GM12873 (cell line): Measurements from ENCODE around the gene NBAS.

Experiments used
- TF ChIP-seq, protein P1 (sequence below): IDR thresholded peaks from 2 replicates; pipeline ENCODE4 v1.5.1; 2012; ENCODE audit warnings: low read depth, mild to moderate bottlenecking, moderate library complexity, low read length, control low read depth; ENCODE audit not compliant: insufficient read depth; ENCODE audit errors: missing control alignments

Gene NBAS

DNA sequence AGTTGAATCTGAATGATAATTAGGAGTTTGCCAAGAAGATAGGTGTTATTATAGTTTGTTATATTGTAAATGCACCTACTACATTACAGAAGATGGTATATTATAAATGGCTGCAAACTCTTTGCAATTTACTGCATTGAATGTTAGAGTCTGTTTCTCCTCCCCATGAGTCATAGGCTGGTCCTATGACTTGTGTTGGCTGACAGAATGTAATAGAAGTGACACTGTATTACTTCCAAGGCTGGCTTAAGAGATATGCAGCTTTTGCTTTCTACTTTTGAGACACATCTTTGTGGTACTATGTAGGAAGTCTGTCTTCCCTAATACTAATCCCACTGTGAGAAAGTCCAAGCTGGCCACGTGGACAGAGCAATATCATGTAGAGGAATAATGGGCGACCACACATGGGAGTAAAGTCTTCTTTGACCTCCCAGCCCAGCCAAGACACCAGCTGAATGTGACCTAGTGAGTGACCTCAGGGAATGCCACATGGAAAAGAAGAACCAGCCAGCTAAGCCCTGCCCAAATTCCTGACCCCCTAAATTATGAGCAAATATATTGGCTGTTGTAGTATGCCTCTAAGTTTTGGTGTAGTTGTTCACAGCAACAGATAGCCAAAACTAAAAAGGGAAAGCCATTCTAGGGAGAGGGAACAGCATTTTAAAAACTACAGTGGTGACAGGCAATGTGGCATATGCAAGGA lies 23.8 kb upstream of the NBAS start:
- TF ChIP-seq, protein P1, sequence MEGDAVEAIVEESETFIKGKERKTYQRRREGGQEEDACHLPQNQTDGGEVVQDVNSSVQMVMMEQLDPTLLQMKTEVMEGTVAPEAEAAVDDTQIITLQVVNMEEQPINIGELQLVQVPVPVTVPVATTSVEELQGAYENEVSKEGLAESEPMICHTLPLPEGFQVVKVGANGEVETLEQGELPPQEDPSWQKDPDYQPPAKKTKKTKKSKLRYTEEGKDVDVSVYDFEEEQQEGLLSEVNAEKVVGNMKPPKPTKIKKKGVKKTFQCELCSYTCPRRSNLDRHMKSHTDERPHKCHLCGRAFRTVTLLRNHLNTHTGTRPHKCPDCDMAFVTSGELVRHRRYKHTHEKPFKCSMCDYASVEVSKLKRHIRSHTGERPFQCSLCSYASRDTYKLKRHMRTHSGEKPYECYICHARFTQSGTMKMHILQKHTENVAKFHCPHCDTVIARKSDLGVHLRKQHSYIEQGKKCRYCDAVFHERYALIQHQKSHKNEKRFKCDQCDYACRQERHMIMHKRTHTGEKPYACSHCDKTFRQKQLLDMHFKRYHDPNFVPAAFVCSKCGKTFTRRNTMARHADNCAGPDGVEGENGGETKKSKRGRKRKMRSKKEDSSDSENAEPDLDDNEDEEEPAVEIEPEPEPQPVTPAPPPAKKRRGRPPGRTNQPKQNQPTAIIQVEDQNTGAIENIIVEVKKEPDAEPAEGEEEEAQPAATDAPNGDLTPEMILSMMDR, result no peak

DNA sequence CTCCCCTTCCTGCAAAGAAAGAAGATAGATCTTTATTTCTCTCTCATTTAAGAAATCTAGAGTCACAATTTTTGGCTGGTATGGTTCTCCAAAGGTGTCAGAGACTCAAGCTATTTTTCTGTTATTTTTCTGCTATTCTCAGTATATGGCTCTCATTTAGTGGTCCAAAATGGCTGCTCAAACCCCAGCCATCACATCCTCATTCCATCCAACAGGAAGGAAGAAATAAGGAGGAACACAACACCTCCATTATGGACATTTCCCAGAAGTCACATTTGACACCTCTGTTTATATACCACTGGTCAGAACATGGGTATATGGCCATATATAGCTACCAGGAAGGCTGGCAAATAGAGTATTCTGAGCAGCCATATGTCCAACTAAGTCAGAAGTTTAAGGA lies 23.2 kb upstream of the NBAS start:
- TF ChIP-seq, protein P1, result no peak

DNA sequence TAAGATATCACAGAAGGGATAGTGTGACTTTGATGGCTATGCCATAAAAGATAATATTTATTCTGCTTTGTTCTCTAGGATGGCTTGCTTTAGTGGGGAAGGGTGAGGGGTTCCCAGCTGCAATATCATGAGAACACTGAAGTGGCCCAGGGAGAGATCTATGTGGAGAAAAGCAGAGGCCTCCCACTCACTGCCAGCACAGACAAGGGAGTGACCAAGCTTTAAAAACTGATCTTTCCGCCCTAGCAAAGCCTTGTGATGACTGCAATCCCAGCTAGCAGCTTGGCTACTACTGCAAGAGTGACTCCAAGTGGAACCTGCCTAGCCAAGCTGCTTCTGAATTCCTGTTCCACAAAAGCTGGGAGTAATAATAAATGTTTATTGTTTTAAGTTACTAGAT lies 22.7 kb upstream of the NBAS start:
- TF ChIP-seq, protein P1, result no peak

DNA sequence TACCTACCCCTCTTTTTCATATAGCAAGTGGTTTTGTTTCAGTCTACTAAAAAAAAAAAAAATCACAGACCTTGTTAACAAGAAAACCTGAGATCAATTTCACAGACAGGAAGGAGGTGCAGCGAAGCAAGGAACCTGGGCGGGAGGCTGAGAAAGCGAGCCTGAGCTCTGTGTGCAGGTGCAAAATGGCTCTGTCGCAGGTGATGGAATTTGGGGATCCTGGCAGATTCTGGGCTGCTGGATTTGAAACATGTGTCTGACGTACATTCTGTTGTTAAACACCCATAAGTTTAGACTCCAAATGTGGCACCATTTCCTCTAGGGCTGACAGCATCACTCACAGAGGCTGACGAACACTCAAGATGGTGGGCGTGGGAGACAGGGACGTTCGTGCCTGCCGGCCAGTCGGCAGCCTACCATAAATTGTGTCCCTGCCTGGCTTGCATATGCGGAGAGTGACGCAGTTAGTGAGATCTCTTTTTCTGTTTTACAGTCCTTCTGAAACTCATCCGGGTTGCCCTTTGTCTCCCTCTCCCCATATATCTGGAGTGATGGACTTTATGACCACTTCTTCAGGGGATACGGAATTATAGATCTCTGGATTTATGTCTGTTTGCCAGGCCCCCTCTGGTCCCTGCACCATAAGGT lies 21.7 kb upstream of the NBAS start:
- TF ChIP-seq, protein P1, result no peak

DNA sequence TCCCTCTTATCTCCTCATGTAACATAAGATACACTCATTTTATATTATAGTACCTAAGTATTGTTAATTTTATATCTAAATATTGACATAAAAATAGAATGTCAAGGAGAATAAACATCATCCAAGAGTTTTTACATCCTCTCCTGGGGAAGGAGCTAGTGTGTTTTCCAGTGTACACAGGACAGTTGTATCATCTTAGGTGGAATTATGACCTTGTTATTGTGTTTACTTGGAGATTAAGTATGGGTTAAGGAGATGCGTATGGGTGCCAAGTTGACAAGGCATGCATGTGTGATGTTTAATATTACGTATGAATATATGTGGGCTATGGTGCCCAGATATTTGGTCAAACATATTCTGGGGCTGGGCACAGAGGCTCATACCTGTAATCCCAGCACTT lies 19.3 kb upstream of the NBAS start:
- TF ChIP-seq, protein P1, result no peak

DNA sequence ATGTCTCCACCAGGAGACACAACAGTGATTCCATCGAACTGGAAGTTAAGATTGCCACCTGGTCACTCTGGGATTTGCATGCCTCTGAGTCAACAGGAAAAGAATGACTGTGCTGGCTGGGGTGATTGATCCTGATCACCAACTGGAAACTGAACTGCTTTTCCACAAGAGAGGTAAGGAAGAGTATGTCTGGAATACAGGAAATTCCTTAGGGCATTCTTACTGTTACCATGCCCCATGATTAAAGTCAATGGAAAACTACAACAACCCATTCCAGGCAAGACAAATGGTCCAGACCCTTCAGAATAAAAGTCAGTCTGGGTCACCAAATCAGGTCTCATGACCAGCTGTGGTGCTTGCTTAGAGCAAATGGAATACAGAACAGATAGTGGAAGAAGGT lies 18.5 kb upstream of the NBAS start:
- TF ChIP-seq, protein P1, result no peak

DNA sequence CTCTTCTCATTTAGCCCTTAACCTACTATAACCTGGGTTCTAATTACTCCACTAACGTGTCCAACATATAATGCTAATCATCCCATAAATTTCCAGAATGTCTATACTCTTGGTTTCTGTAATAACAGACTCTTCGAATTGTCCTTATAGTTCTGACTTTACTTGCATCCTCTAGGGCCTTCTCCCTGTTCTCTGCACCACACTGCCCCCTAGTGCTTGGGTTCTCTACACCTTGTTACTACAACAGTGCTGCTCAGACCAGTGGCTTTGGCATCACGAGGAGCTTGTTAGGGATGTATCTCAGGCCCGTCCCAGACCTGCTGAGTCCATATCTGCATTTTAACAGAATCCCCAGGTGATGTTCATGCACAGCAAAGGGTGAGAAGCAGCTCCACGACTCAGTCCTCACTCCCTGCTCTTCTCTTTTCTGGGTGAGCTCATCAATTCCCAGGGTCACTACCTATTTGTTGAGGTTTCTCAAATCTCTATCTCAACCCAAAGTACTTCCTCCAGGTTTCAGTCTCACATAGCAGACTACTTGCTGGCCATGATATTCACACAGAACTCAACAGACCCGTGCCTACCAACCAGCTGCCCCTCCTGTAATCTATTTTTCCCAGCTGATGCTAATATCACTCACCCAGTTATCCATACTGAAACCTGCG lies 16.1 kb upstream of the NBAS start:
- TF ChIP-seq, protein P1, result peak; percentile 90
